ENCODE data around the gene HOXA4. TPM values are rescaled to one million over a fixed set of nuclear protein-coding genes. Genes with fewer than 3 reads are reported as not detected.

Gene HOXA4
- total and polyA plus RNA-seq, 8 donors = 0.55 to 17.0 (median 4.2) TPM

DNA sequence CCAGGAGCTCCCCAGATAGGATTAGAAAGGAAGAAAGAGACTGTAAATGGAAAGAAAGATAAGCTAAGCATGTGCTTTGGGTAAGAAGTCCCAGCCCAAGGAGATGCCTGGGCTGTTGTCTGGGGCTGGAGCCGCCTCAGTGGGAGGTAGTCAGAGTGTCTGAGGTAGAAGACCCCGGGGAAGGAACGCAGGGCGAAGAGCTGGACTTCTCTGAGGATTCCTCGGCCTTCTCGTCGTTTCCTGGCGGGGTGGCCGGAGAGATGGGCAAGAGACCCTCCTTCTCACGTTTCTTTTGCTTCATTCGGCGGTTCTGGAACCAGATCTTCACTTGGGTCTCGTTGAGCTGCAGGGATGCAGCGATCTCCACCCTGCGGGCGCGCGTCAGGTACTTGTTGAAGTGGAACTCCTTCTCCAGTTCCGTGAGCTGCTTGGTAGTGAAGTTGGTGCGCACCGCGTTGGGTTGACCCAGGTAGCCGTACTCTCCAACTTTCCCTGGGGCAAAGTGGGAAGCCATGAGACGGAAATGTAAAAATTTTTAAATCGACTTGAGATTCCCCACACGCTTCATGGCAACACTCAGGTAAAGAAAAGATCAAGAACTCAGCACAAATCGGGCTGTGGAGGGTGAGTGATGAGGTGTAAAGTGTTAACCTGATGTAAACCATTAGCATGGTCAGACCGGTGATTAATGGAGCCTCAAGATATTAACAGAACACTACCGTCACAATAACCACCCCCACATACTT lies 36.1 kb downstream of the HOXA4 start:
- Histone ChIP-seq H3K27ac (peak overlapping the region in 1 of 5 donors; percentile 99), H3K9me3 (no peaks in the 10 kb centered on the region), H3K4me1 (peaks cover 8 to 33% (median 23%) of the 10 kb centered on the region in 4 donors), H3K27me3 (peaks cover 0 to 88% (median 46%) of the 10 kb centered on the region in 3 donors), H3K4me3 (no peak overlapping the region), H3K36me3 (no peaks in the 10 kb centered on the region)
- intact Hi-C loops (cut with DNase I; ENCODE audit: low total_unique reads) = no loop called here
- DNase-seq = peak in 1 of 2 donors; percentile 23
- 59 to 75% (median 67%) methylated on average over 28 to 29 of the region's 29 CpGs for WGBS, 5 donors
- TF ChIP-seq CTCF (IDR thresholded peaks at IDR 0.05) (no peak), POLR2A (IDR thresholded peaks at IDR 0.05) (no peak), EP300 (IDR thresholded peaks at IDR 0.05) (no peak), POLR2AphosphoS5 (IDR thresholded peaks at IDR 0.05) (no peak)

DNA sequence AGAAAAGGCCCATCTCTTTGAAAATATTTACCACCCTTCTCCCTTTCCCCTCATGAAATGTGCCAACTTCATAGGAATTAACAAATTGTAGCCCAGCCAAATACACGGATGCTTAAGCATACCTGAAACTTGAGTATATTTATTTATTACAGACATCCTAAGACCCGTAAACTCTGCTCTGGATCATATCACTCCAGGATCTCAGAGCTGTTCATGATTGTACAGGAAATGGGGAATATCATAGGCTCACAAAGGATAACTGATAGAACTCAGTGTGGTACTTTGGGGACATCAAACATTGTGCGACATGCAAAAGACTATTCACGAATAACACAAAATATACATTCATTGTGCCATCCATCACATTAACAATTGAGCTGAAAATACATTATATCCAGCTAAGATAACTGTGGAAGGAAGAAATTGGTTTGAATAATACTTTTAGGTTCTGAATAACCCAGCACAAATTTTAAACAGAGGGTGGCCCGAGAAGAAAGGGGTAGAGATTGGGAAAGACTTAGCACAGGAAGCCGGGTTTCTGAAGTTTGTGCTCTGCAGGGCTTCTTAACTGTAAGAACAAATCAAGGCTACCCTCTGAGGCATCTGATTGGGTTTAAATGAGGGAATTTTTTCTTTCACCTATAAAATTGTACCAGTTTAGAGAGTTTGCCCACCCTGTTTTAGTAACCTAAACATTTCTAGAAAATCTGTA lies 37.2 kb downstream of the HOXA4 start:
- H3K4me1 ChIP-seq = peaks cover 8 to 26% (median 20%) of the 10 kb centered on the region in 4 donors
- 71 to 77% (median 73%) methylated on average over 6 of the region's 6 CpGs for WGBS, 5 donors
- peaks cover 1 to 88% (median 45%) of the 10 kb centered on the region in 3 donors for H3K27me3 ChIP-seq
- H3K4me3 ChIP-seq = no peak overlapping the region
- H3K36me3 ChIP-seq = no peaks in the 10 kb centered on the region
- TF ChIP-seq POLR2AphosphoS5 (IDR thresholded peaks at IDR 0.05) (no peak), POLR2A (IDR thresholded peaks at IDR 0.05) (no peak), CTCF (IDR thresholded peaks at IDR 0.05) (no peak), EP300 (IDR thresholded peaks at IDR 0.05) (no peak)
- no peak overlapping the region for H3K27ac ChIP-seq
- DNase-seq = no peak
- intact Hi-C loops (cut with DNase I; ENCODE audit: low total_unique reads) = no loop called here
- peaks cover 0 to 1% (median under 1%) of the 10 kb centered on the region in 4 donors for H3K9me3 ChIP-seq

GRCh38 chr7:27092819-27093110 lies 37.8 kb downstream of the HOXA4 start:
- Histone ChIP-seq H3K36me3 (no peaks in the 10 kb centered on the region), H3K9me3 (peaks cover 0 to 7% (median 3%) of the 10 kb centered on the region in 4 donors), H3K27ac (no peak overlapping the region), H3K4me1 (peaks cover 7 to 20% (median 15%) of the 10 kb centered on the region in 4 donors), H3K4me3 (no peak overlapping the region), H3K27me3 (peaks cover 5 to 88% (median 45%) of the 10 kb centered on the region in 3 donors)
- no peak for DNase-seq
- WGBS, 5 donors = 50 to 83% (median 76%) methylated on average over 1 of the region's 1 CpG
- TF ChIP-seq POLR2AphosphoS5 (IDR thresholded peaks at IDR 0.05) (no peak), CTCF (IDR thresholded peaks at IDR 0.05) (no peak), EP300 (IDR thresholded peaks at IDR 0.05) (no peak), POLR2A (IDR thresholded peaks at IDR 0.05) (no peak)
- intact Hi-C loops (cut with DNase I; ENCODE audit: low total_unique reads) = no loop called here

DNA sequence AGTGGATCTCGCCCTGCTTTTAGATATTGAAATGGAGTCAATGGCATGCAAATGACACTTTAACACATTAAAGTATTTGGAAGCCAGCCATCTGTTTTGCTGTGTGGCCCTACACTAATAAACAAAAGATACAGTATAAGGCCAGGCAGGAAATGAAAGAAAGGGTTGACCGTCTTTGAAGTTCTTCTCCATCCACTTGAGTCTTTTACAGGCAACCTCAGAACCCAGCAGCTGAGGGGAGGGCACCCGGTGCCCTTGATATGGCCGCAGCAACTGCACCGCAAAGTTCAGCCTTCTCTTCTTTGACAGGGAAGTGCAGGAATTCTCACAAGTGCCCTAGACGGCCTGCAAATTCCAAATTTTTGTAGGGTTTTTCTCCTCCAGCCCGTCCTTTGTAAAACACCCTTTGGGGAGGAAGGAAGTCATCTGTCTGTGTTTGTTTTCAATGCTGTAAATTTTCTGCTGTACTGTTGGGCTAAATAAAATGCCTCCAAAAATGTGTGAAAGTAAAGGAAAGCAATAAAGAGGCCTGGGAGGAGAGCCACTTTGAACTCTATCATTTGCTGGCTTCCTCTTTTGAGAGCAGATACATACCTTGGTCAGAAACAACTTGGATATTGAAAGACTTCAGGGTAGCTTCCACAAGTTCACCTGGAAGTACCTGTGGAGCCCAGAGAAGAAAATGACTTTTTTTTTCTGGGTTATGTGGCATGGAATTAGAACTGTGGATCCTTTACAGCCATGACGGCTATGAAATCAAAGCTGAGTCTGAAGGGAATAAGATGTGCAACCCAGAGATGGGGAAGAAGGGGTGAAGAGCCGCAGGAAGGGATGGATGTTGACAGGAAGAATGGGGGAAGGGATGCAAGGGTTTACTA lies 38.4 kb downstream of the HOXA4 start:
- H3K27me3 ChIP-seq = peaks cover 5 to 89% (median 48%) of the 10 kb centered on the region in 3 donors

More for the DNA sequence above, 38.4 kb downstream of the HOXA4 start:
- no peak overlapping the region for H3K4me3 ChIP-seq
- peaks cover under 1 to 14% (median 11%) of the 10 kb centered on the region in 4 donors for H3K4me1 ChIP-seq
- no peaks in the 10 kb centered on the region for H3K36me3 ChIP-seq
- H3K27ac ChIP-seq = no peak overlapping the region
- WGBS, 5 donors = 63 to 74% (median 68%) methylated on average over 9 of the region's 9 CpGs
- DNase-seq = no peak
- peaks cover 0 to 9% (median 4%) of the 10 kb centered on the region in 4 donors for H3K9me3 ChIP-seq
- TF ChIP-seq EP300 (IDR thresholded peaks at IDR 0.05) (no peak), POLR2AphosphoS5 (IDR thresholded peaks at IDR 0.05) (no peak), POLR2A (IDR thresholded peaks at IDR 0.05) (no peak), CTCF (IDR thresholded peaks at IDR 0.05) (no peak)
- intact Hi-C loops (cut with DNase I; ENCODE audit: low total_unique reads) = no loop called here
